ENCODE data around the gene CTBP2. TPM values are rescaled to one million over a fixed set of nuclear protein-coding genes. Genes with fewer than 3 reads are reported as not detected.
"Not testable (repeated sequence)": the region's sequence is repeated elsewhere in the genome, so short reads cannot be mapped to it uniquely, and the experiment has no call there.

CTBP2 gene
- total and polyA plus RNA-seq, 8 donors: 21.4 to 60.8 (median 31.1) TPM

DNA sequence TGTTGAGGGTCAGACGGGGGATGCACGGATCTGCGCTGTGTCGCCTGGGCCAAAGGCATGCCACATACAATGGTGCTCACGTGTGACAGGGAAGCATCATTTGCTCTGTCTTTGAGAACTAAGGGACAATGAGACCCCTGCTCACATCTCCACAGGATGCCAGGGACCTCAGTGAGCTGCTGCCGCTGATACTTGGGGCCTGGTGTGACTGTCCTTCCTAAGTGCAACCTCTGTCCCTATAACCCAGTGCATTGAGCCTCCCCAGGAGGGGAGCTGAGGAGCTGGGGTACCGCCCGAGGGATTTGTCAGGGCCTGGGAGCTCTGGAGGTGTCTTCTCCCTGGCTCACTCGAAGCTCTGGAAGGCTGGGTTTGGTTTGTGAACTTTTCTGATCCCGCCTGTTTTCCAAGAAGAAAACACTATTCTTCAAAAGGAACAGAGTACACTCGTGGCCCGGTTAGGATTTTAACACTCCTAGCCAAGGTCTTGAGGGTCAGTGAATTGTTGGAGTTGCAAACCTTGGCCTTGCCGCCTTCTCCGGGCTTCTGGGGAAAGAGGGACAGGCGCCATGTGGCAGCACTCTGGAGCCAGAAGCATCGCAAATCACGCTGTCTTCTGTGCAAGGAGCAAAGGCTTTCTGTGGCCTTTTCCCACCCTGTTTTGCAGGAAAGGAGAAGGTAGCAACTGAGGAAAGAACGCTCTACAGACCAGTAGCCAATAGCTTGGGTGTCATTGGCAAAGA is 26.2 kb upstream of the CTBP2 start:
- 89 to 93% methylated on average over 18 of the region's 18 CpGs for WGBS, 2 donors
- H3K27ac ChIP-seq: no peak overlapping the region
- no peaks in the 10 kb centered on the region for H3K27me3 ChIP-seq
- FAIRE-seq (no peak), ATAC-seq (no peak), DNase-seq (peak in 1 of 6 donors; percentile 19)
- TF ChIP-seq, protein P1, sequence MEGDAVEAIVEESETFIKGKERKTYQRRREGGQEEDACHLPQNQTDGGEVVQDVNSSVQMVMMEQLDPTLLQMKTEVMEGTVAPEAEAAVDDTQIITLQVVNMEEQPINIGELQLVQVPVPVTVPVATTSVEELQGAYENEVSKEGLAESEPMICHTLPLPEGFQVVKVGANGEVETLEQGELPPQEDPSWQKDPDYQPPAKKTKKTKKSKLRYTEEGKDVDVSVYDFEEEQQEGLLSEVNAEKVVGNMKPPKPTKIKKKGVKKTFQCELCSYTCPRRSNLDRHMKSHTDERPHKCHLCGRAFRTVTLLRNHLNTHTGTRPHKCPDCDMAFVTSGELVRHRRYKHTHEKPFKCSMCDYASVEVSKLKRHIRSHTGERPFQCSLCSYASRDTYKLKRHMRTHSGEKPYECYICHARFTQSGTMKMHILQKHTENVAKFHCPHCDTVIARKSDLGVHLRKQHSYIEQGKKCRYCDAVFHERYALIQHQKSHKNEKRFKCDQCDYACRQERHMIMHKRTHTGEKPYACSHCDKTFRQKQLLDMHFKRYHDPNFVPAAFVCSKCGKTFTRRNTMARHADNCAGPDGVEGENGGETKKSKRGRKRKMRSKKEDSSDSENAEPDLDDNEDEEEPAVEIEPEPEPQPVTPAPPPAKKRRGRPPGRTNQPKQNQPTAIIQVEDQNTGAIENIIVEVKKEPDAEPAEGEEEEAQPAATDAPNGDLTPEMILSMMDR (IDR thresholded peaks at IDR 0.05): no peak
- no peaks in the 10 kb centered on the region for H3K9me3 ChIP-seq
- no peak overlapping the region for H3K4me3 ChIP-seq
- no peaks in the 10 kb centered on the region for H3K4me1 ChIP-seq
- no peaks in the 10 kb centered on the region for H3K36me3 ChIP-seq
- intact Hi-C loops (cut with DNase I): no loop called here

DNA sequence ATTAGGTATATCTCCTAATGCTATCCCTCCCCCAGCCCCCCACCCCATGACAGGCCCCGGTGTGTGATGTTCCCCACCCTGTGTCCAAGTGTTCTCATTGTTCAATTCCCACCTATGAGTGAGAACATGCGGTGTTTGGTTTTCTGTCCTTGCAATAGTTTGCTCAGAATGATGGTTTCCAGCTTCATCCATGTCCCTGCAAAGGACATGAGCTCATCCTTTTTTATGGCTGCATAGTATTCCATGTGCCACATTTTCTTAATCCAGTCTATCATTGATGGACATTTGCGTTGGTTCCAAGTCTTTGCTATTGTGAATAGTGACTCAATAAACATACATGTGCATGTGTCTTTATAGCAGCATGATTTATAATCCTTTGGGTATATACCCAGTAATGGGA is 18.7 kb upstream of the CTBP2 start:
- 95 to 96% methylated on average over 2 of the region's 3 CpGs for WGBS, 2 donors
- H3K4me3 ChIP-seq; H3K27ac ChIP-seq; H3K27me3 ChIP-seq; H3K9me3 ChIP-seq; intact Hi-C loops (cut with DNase I); H3K36me3 ChIP-seq; DNase-seq; H3K4me1 ChIP-seq; ATAC-seq; FAIRE-seq: not testable (repeated sequence)

- H3K4me3 ChIP-seq: no peak overlapping the region
- DNase-seq (no peak), FAIRE-seq (no peak), ATAC-seq (no peak)
- no peaks in the 10 kb centered on the region for H3K4me1 ChIP-seq
- no peaks in the 10 kb centered on the region for H3K36me3 ChIP-seq
- H3K27me3 ChIP-seq: no peaks in the 10 kb centered on the region
- TF ChIP-seq, protein P1 (IDR thresholded peaks at IDR 0.05): no peak
- intact Hi-C loops (cut with DNase I): no loop called here
- no peak overlapping the region for H3K27ac ChIP-seq
- no peaks in the 10 kb centered on the region for H3K9me3 ChIP-seq
- 83 to 84% methylated on average over 14 of the region's 14 CpGs for WGBS, 2 donors
Observed at GRCh38 chr10:125177641-125178640, 17.6 kb upstream of the CTBP2 start.

GRCh38 chr10:125175807-125176206 is 15.4 kb upstream of the CTBP2 start:
- H3K27ac ChIP-seq: no peak overlapping the region
- TF ChIP-seq, protein P1 (IDR thresholded peaks at IDR 0.05): no peak
- DNase-seq (no peak), ATAC-seq (no peak), FAIRE-seq (no peak)
- no peak overlapping the region for H3K4me3 ChIP-seq
- no peaks in the 10 kb centered on the region for H3K36me3 ChIP-seq
- WGBS, 2 donors: 26 to 32% methylated on average over 8 of the region's 8 CpGs
- intact Hi-C loops (cut with DNase I): no loop called here
- H3K4me1 ChIP-seq: no peaks in the 10 kb centered on the region
- no peaks in the 10 kb centered on the region for H3K27me3 ChIP-seq
- no peaks in the 10 kb centered on the region for H3K9me3 ChIP-seq

DNA sequence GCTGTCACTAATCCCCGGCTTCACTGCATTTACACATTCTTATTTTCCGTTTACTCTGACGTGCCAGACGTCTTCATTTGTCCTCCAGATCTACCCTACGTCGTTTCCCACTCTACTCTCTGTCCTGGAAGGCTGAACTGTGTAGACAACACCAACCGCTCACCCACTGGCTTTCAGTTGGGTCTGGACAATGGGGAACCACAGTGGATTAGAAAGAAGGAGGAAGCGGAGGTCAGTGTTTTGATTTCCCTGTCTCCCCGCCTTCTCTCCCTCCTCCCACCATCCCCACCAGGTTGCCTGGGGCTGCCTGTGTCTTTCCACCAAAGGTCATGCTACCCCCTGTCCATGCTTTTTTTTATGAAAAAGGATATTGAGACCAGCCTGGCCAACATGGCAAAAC is 14.0 kb upstream of the CTBP2 start:
- ATAC-seq (no peak), FAIRE-seq (no peak), DNase-seq (no peak)
- 78 to 79% methylated on average over 9 of the region's 9 CpGs for WGBS, 2 donors
- Histone ChIP-seq H3K9me3 (no peaks in the 10 kb centered on the region), H3K36me3 (no peaks in the 10 kb centered on the region), H3K4me1 (no peaks in the 10 kb centered on the region), H3K27ac (no peak overlapping the region), H3K27me3 (no peaks in the 10 kb centered on the region), H3K4me3 (no peak overlapping the region)
- TF ChIP-seq, protein P1 (IDR thresholded peaks at IDR 0.05): no peak
- intact Hi-C loops (cut with DNase I): no loop called here
